Gastroesophageal sphincter (tissue), 4 donors: ENCODE measurements around the gene XAGE1A. TPM values are rescaled to one million over a fixed set of nuclear protein-coding genes. Genes with fewer than 3 reads are reported as not detected.
"Not testable (repeated sequence)": the region's sequence is repeated elsewhere in the genome, so short reads cannot be mapped to it uniquely, and the experiment has no call there.

Experiments
- ATAC-seq: fragments of 150-250 bp; one replicate; pipeline ENCODE4 v1.9.1; 2016; ENCODE audit warnings: mild to moderate bottlenecking, moderate library complexity
- H3K27ac ChIP-seq, 4 donors: fragments of 200-600 bp; sonication (generic) in 3 of 4; 1 replicate in 3 of 4; 2 replicates in 1 of 4; pipeline ENCODE4 v1.5.1; 2016 to 2019
- H3K27me3 ChIP-seq: fragments of 200-600 bp; sonication (generic); one replicate; pipeline ENCODE4 v1.5.1; 2019
- H3K36me3 ChIP-seq, 2 donors: fragments of 200-600 bp; sonication (generic); one replicate each; pipeline ENCODE4 v1.5.1; 2019; ENCODE audit warnings: control low read depth in 1 of 2
- H3K4me1 ChIP-seq, 3 donors: fragments of 200-600 bp; sonication (generic); 1 replicate in 2 of 3; 2 replicates in 1 of 3; pipeline ENCODE4 v1.5.1; 2016 to 2019; ENCODE audit warnings: control low read depth in 2 of 3
- H3K4me3 ChIP-seq, 2 donors: fragments of 200-600 bp; sonication (generic); one replicate each; pipeline ENCODE4 v1.5.1; 2019; ENCODE audit warnings: mild to moderate bottlenecking in 1 of 2, moderate library complexity in 1 of 2
- H3K9me3 ChIP-seq, 3 donors: fragments of 200-600 bp; sonication (generic); one replicate each; pipeline ENCODE4 v1.5.1; 2017 to 2019; ENCODE audit warnings: control low read depth in 2 of 3
- CTCF ChIP-seq, 4 experiments: fragments of 200-600 bp in 2 of 4; fragments of 450-650 bp in 2 of 4; sonication (generic) in 1 of 4; IDR thresholded peaks; one replicate each; pipeline ENCODE4 v1.5.1; 2017 to 2019; ENCODE audit warnings: antibody characterized with exemption in 4 of 4, mild to moderate bottlenecking in 2 of 4, moderate library complexity in 2 of 4
- EP300 ChIP-seq: sonication (generic); formaldehyde crosslinking; IDR thresholded peaks from one replicate; pipeline ENCODE4 v1.6.1; 2017; ENCODE audit warnings: antibody characterized with exemption, mild to moderate bottlenecking
- POLR2A ChIP-seq, 2 donors: fragments of 450-650 bp; IDR thresholded peaks; one replicate each; pipeline ENCODE4 v1.6.1; 2017; ENCODE audit warnings: antibody characterized with exemption in 2 of 2, mild to moderate bottlenecking in 2 of 2, moderate library complexity in 1 of 2
- POLR2AphosphoS5 ChIP-seq: sonication (generic); formaldehyde crosslinking; IDR thresholded peaks from one replicate; pipeline ENCODE4 v1.6.1; 2017; ENCODE audit warnings: antibody characterized with exemption
- WGBS, 2 donors: methylation state at CpG; one replicate each; pipeline ENCODE4 v1.1.5; 2018; ENCODE audit warnings: low coverage in 1 of 2; 5-methylcytosine and 5-hydroxymethylcytosine counted together
- total RNA-seq, 4 donors: library from RNA; depleted of rRNA; stranded (reverse); fragments of >200 nt; gene quantifications; one replicate each; pipeline ENCODE4 v1.1.0, GENCODE V29; 2016

Gene XAGE1A
- not detected for total RNA-seq

GRCh38 chrX:52495545-52496418 lies at the start of gene XAGE1A:
Gene XAGE1A, plus strand, starts transcription at chrX:52495808. Its CDS starts 1,554 bp downstream, at chrX:52497362.
- H3K4me3 ChIP-seq, H3K4me1 ChIP-seq, H3K27ac ChIP-seq, ATAC-seq, H3K27me3 ChIP-seq, H3K36me3 ChIP-seq, H3K9me3 ChIP-seq: not testable (repeated sequence)
- WGBS, 2 donors, result no CpG with 5 or more reads among the region's 41 CpGs

GRCh38 chrX:52452031-52452430 lies 43.6 kb upstream of the XAGE1A start:
- not testable (repeated sequence) for H3K9me3 ChIP-seq, H3K27me3 ChIP-seq, ATAC-seq, H3K27ac ChIP-seq, H3K36me3 ChIP-seq, H3K4me3 ChIP-seq, H3K4me1 ChIP-seq
- 40 to 53% methylated on average over 2 to 3 of the region's 3 CpGs for WGBS, 2 donors

- not testable (repeated sequence) for H3K27me3 ChIP-seq, H3K4me3 ChIP-seq, H3K27ac ChIP-seq, ATAC-seq, H3K36me3 ChIP-seq, H3K9me3 ChIP-seq, H3K4me1 ChIP-seq
- no CpG with 5 or more reads among the region's 1 CpG for WGBS, 2 donors
These were observed 24.3 kb upstream of the XAGE1A start for GRCh38 chrX:52471301-52471700.

- ATAC-seq, H3K27me3 ChIP-seq, H3K4me1 ChIP-seq, H3K36me3 ChIP-seq, H3K9me3 ChIP-seq, H3K4me3 ChIP-seq, H3K27ac ChIP-seq: not testable (repeated sequence)
- no CpG with 5 or more reads among the region's 5 CpGs for WGBS, 2 donors
These were observed 788 bp downstream of the XAGE1A start for GRCh38 chrX:52496419-52496772.

- not testable (repeated sequence) for H3K27ac ChIP-seq, H3K36me3 ChIP-seq, H3K4me3 ChIP-seq, H3K27me3 ChIP-seq, H3K9me3 ChIP-seq, H3K4me1 ChIP-seq, ATAC-seq
- WGBS, 2 donors, result no CpG with 5 or more reads among the region's 6 CpGs
These were observed 5.8 kb downstream of the XAGE1A start for GRCh38 chrX:52501362-52501761.

GRCh38 chrX:52504551-52504950 lies 8.9 kb downstream of the XAGE1A start:
- no peaks in the 10 kb centered on the region for H3K27me3 ChIP-seq
- no peaks in the 10 kb centered on the region for H3K9me3 ChIP-seq
- H3K27ac ChIP-seq, result no peak overlapping the region
- H3K4me1 ChIP-seq, result no peaks in the 10 kb centered on the region
- no peak for TF ChIP-seq EP300
- no peak for TF ChIP-seq POLR2A (IDR thresholded peaks at IDR 0.05)
- TF ChIP-seq CTCF (IDR thresholded peaks at IDR 0.05), result no peak
- no peak for TF ChIP-seq POLR2AphosphoS5
- ATAC-seq, result no peak
- 71% methylated on average over 3 of the region's 4 CpGs; no CpG with 5 or more reads in 1 of the 2 donors for WGBS, 2 donors
- H3K4me3 ChIP-seq, result no peak overlapping the region
- no peaks in the 10 kb centered on the region for H3K36me3 ChIP-seq

- Histone ChIP-seq H3K4me1 (no peaks in the 10 kb centered on the region), H3K27ac (no peak overlapping the region), H3K4me3 (no peak overlapping the region), H3K36me3 (no peaks in the 10 kb centered on the region), H3K27me3 (no peaks in the 10 kb centered on the region), H3K9me3 (no peaks in the 10 kb centered on the region)
- no peak for ATAC-seq
- TF ChIP-seq CTCF (IDR thresholded peaks at IDR 0.05), result no peak
- WGBS, 2 donors, result 63 to 72% methylated on average over 3 of the region's 3 CpGs
These were observed 11.7 kb downstream of the XAGE1A start for GRCh38 chrX:52507331-52507730.

- TF ChIP-seq POLR2A (IDR thresholded peaks at IDR 0.05), result no peak
- no peak for TF ChIP-seq EP300
- TF ChIP-seq CTCF (IDR thresholded peaks at IDR 0.05), result no peak
- TF ChIP-seq POLR2AphosphoS5, result no peak
- Histone ChIP-seq H3K4me3 (no peak overlapping the region), H3K9me3 (no peaks in the 10 kb centered on the region), H3K27ac (no peak overlapping the region), H3K27me3 (no peaks in the 10 kb centered on the region), H3K4me1 (no peaks in the 10 kb centered on the region), H3K36me3 (no peaks in the 10 kb centered on the region)
- no peak for ATAC-seq
- 89% methylated on average over 5 of the region's 6 CpGs; no CpG with 5 or more reads in 1 of the 2 donors for WGBS, 2 donors
These were observed 14.3 kb downstream of the XAGE1A start for GRCh38 chrX:52509916-52510315.

GRCh38 chrX:52511126-52511525 lies 15.5 kb downstream of the XAGE1A start:
- H3K27me3 ChIP-seq, H3K27ac ChIP-seq, H3K36me3 ChIP-seq, H3K4me3 ChIP-seq, H3K9me3 ChIP-seq, H3K4me1 ChIP-seq, ATAC-seq: not testable (repeated sequence)
- WGBS, 2 donors, result no CpG with 5 or more reads among the region's 6 CpGs
